ENCODE results near the gene A1BG.

GRCh38 chr19:58326914-58327726 lies 26.2 kb downstream of the A1BG start, which contains the start of gene ZSCAN22:
- TF ChIP-seq POLR2A (IDR thresholded peaks at IDR 0.05) (no peak), POLR2AphosphoS5 (IDR thresholded peaks at IDR 0.05) (peak in 2 of 3 donors; percentile 49 to 82)

Measured in suprapubic skin (tissue), 4 donors.